GM18526 (cell line): ENCODE measurements around the gene SAMD4A.

ENCODE experiments used
- POLR2A ChIP-seq: IDR thresholded peaks from 3 replicates; pipeline ENCODE4 v1.6.1; 2011; ENCODE audit not compliant: insufficient read length; ENCODE audit errors: extremely low read depth

SAMD4A gene

DNA sequence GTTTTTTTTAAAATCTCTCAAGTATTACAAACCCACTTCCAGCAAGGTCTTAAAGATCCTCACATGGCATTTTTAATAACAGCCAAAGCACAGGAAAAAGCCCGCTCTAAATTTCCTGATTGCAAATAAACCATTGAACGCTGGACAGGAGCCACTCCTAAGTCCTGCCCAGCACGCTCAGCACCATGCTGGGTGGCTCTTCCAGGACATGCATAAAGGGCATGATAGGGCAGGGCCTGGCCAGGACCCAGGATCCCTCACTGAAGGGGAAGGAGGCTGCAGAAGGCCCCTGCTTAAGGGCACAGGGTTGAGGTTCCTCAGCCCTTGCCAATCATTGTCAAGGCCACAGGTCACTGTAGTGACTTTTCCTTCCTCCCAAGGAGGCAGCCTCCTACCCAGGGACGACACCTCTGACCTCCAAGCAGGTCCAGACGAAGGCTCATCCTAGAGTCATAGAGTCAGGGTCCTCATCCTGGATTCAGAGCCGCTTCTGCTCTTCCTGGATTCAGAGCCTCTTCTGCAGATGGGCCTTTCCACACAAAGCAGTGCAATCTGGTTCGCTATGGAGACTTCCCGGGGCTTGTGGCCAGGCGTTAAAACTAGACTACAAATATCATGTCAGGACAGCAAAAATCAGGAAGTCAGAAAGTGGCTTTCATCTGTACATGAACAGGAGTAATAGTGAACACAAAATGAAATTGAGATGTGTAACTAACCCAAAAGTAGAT is 211.9 kb downstream of the SAMD4A start:
- TF ChIP-seq POLR2A, result no peak

DNA sequence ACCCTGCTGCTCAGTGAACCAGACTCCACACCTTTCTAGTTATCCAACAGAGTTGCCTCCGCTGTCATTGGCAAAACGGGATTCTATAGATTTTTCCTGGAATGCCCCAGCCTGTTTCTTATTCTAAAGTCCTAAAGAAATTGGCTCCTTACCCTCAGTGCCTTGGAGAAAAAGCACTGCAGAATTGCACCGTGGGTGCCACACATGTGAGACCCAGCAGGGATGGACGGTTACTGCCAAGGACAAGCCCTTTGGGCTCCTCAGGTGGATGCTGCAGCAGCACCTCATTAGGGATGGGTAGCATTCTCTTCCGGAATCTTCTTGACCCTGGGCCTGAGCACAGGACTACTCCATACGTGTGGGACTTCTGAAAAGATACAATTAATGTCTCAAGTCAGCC is 214.2 kb downstream of the SAMD4A start:
- TF ChIP-seq POLR2A, result no peak

DNA sequence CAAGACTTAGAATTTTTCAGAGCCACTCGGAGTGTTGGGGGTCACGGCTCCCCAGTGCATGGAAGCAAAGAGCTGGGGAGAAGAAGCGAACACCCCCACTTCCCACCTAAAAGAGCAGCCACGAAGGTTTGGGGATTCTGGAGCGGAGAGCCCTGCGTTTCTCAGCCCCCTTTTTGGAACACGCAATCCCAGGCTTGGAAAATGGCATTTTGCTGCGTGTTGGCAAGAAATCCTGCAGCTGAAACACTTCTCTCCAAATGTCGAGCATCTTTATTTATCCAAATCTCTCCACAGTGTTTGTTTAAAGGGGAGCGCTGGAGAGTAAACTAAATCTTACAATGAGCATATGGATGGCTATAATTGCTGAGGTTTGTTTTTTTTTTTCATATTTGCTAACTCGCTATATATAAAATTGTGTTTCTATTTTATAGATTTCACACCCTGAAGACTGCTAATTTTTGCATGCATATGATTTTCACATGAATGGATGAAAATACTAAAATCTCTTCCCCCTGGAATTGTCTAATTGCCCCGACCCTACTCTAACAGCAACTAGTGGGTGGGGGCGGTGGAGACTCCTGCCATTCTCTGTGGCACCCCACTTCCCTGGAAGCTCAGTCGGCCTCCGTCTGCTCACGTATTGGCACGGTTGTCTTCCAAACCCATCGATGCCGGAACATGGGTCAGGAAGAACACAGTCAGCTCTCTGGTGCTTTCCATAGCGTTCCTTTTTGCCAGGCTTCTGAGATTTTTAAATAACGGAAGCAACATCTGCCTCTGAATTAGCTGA is 215.2 kb downstream of the SAMD4A start:
- no peak for TF ChIP-seq POLR2A

DNA sequence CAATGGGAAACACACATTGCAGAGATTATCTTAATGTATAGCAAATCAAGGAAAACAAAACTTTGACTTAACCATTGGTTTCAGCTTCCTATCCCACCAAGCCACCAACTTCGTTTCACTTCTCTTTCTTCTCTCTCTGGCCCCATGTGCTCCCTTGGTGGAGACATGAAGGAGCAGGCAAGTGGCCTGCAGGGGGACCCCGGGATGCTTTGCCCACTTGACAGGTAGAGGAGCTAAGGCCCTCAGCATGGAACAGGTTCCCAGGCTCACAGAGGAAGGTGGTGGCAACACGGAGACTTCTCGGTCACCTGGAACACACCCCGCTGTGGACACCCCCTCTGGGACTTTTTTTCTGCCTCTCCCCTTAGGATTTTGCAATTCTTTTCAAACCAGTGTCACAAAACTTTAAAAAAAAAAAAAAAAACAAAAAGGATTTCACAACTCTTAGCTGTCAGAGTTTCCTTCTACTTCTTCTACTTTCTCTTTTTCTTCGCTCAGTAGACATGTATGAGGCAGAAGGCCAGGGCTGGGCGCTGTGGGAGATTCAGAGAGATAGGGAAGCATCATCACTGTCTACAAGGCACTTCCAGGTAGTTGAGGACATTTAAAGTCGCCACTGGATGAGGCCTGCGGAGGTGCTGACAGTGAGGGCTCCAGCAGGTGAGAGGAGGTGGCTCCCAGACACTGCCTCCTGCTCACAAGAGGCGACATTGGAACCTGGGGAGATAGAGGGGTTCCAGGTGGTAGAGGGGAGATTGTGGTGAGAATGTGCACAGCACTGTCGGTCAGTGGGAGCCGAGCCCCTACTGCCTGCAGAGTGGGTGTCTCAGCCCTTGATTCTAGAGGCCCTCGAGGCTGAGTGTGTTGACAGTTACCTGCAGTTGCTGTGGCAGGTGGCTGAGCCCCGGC is 216.1 kb downstream of the SAMD4A start:
- no peak for TF ChIP-seq POLR2A

DNA sequence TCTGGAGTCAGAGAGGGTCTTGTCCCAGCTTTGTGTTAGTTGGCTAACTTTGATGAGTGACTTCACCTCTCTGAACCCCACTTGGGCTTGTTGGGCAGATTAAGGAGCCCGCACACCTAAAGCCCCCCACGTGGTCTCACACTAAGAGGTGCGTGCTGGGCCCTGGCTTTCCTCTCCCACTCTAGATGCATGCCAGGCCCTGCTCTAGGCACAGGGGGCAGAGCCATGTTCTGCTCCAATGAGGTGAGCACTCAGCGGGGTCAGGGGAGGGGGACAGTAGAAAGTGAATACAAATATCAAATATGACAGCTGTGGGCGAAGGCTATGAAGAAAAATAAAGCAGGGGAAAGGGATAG is 216.7 kb downstream of the SAMD4A start:
- TF ChIP-seq POLR2A, result no peak

DNA sequence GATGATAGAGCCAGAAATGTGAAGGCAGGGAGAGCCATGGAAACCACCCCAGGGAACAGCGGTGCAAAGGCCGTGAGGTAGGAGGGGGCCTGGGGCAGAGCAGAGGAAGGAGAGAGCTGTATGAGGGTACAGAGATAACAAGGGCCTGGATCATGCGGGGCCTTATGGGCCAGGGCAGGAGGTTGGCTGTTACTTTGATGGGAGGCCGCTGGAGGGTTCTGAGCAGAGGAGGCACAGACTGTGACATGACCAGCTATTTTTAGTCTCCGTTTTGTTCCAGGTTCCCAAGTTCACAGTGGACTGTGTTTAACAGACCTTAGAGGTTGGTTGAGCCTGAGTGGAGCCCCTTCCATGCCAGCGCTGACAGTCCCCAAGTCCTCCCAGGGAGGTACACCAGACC is 217.1 kb downstream of the SAMD4A start:
- TF ChIP-seq POLR2A, result no peak

DNA sequence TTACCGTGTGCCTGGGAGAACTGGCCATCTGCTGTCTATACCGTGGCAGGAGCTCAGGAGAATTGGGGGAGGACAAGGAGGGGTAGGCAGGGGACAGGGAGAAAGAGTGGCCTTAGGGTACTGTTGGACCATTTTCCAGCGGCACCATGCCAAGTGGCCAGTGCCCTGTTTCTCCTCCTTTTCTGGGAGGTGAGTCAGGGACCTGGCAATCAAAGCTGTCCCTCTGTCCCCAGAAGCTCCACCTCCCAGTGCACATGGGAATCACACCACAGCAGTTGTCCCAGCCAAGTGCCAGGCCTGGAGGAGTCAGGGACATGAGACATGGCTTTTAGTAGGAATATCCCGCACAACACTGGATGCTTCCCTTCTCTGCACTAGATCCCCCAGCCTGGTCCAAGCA is 217.7 kb downstream of the SAMD4A start:
- TF ChIP-seq POLR2A, result no peak

DNA sequence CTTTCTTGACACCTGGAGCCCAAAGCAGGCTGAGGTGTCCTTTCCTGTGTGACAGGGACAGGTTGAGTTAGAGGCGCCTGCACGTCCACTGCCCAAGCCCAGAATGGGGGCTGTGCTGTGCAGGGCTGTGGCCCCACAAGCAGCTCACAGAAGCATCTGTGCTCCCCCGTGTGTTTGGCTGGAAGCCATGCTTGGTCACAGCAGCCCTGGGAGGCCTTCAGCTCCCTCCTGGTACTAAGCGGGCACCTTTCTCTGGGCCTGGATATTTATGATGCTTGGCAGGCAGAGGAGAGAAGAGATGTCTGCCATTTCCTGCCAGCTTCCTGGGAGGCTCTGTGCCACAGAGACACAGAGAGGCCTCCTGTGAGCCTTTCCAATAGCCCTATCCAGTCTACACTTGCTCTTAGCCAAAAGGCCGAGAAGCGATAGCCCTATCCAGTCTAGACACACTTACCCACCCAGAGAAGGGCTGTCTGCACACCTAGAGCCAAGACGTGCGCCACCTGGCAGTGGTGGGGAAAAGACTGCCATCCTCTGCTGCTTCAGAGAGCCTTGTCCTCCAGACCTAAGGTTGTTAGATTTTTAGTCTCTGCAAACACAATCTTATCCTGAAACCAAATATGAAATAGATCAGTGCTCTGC is 218.3 kb downstream of the SAMD4A start:
- no peak for TF ChIP-seq POLR2A

DNA sequence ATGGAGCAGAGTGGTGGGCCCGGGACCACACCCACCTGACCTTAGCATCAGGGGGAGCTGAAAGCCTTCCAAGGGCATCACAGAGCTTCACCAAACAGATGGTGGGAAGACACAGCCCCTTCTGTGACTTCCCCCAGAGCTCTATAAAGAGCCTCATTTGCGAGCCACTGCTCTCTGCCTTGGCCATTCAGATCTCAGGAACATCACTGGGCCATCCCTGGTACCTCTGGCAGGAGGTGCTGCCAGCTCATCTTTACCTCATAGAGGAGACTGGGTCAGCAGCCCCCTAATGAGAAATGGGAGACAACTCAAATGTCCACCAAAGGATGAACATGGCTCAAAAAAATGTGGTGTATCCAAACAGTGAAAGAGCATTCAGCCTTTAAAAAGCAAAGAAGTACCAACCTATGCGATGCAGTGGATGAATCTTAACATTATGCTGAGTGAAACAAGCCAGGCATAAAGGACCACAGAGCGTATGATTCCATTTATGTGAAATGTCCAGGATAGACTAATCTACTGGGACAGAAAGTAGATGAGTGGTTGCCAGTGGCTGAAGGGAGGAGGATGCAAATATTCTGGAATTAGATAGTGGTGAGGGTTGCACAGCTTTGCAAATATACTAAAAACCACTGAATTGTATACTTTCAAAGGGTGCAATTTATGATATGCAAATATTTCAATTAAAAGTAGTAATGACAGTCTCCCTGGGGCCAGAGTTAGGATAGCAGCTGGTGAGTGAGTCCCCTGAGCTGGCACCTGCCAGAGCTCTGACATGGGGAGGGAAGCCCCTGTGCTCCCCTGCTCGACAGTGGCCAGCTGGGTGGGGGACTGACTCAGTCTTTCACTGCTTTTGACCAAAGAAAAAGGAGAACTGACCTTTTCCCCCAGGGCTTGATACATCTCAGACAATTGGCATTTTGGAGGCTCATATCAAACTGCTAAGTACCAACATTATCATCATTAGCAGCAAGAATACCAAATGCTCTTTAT is 219.1 kb downstream of the SAMD4A start:
- TF ChIP-seq POLR2A, result no peak

DNA sequence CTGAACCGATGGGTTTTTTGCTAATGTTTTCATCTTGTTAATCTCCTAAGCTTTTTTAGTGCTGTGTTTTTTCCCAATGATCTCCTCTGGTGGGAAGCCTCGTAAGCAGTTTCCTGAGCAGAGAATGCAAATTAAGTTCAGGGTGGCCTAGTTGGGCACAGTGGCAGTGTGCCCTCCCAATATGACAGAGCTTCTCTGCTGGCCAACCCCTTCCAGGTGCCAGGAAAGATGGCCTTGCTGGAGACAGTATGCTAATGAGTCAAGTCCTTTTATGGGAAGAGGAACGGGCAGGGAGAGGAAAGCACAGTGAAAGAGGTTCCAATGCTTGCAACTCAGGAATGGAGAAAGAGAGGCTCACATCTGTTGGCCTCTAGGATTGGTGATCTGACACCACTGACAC is 219.9 kb downstream of the SAMD4A start:
- TF ChIP-seq POLR2A, result no peak

DNA sequence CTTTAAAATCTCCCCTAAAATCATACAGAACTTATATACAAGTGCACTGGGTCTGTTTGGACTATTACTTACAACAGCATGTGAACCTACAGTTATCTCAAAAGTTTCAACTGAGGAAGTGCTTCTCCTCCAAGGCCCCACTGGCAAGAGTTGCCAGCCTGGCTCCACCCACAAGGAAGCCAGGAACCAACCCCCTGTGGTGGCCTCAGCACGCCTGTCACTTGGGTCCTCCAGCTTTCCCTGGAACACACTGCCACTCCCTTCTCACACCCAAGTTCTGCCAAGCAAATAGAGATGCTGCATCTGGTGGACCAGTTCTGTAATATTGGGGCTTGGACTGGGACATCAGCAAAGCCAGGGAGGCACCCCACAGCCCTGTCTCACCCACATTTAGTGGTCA is 220.3 kb downstream of the SAMD4A start:
- TF ChIP-seq POLR2A, result no peak

DNA sequence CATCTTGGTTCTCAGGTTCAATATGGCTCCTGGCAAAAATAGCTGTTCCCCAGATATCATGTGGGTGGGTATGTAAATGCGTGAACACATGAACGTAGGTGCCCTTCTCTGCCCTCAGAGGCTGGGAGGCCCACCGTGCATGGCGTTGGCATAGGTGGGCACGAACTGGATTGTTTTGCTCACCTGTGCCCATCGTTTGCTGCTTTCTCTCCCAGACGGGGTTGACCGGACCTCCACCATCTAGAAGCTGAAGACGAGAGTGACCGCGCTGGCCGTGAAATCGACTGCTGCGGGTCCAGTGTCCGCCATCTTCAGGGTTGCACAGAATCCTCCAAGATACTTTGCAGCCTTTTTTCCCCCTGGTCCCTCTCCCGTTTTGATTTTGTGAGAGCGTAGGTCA is 221.8 kb downstream of the SAMD4A start:
- TF ChIP-seq POLR2A, result no peak

DNA sequence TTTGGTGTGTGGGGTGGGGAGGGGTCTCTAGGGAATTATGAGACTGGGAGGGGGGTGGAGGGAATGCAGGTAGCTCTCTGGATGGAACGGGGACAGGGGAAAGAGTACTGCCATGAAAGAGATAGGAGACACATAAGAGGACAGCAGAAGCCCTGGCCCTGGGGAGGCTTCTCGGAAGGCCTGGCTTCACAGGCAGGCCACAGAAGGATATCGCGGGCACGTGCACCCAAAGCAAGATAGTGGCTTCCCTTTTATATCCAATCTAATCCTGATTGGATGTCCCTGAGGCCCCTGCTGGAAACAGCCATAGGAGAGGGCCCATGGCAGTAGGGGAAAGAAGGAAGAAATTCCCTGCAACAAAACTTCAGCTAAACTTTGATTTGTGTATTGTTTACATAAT is 222.2 kb downstream of the SAMD4A start:
- TF ChIP-seq POLR2A, result no peak
